Measurements from ENCODE around the gene CFAP251. TPM values are rescaled to one million over a fixed set of nuclear protein-coding genes. Genes with fewer than 3 reads are reported as not detected.
"Not testable (repeated sequence)": the region's sequence is repeated elsewhere in the genome, so short reads cannot be mapped to it uniquely, and the experiment has no call there.

The CFAP251 gene, protein sequence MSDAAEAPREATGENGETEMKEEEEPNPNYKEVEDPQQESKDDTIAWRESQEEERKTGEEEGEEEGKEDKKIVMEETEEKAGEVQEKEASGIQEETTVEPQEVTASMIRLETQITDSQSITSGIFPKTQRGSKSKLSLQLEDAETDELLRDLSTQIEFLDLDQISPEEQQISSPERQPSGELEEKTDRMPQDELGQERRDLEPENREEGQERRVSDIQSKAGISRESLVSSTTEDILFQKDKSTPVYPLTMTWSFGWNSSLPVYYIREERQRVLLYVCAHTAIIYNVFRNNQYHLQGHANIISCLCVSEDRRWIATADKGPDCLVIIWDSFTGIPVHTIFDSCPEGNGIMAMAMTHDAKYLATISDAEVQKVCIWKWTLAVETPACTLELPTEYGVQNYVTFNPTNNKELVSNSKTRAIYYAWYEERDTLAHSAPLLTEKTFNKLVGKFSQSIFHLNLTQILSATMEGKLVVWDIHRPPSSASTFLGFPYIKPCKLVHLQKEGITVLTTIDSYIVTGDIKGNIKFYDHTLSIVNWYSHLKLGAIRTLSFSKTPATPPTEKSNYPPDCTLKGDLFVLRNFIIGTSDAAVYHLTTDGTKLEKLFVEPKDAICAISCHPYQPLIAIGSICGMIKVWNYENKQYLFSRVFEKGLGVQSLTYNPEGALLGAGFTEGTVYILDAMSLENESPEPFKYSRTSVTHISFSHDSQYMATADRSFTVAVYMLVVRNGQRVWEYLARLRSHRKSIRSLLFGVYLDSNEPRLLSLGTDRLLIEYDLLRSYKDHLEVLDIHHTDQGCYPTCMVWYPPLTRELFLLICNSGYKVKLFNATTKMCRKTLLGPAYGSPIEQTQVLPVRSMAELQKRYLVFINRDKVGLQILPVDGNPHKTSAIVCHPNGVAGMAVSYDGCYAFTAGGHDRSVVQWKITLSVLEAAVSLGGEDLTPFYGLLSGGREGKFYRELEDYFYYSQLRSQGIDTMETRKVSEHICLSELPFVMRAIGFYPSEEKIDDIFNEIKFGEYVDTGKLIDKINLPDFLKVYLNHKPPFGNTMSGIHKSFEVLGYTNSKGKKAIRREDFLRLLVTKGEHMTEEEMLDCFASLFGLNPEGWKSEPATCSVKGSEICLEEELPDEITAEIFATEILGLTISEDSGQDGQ
- 1 to 10 TPM in 1 of 3 donors, under 1 TPM in 2; 0.46 to 1.2 (median 0.79) TPM for polyA plus RNA-seq

DNA sequence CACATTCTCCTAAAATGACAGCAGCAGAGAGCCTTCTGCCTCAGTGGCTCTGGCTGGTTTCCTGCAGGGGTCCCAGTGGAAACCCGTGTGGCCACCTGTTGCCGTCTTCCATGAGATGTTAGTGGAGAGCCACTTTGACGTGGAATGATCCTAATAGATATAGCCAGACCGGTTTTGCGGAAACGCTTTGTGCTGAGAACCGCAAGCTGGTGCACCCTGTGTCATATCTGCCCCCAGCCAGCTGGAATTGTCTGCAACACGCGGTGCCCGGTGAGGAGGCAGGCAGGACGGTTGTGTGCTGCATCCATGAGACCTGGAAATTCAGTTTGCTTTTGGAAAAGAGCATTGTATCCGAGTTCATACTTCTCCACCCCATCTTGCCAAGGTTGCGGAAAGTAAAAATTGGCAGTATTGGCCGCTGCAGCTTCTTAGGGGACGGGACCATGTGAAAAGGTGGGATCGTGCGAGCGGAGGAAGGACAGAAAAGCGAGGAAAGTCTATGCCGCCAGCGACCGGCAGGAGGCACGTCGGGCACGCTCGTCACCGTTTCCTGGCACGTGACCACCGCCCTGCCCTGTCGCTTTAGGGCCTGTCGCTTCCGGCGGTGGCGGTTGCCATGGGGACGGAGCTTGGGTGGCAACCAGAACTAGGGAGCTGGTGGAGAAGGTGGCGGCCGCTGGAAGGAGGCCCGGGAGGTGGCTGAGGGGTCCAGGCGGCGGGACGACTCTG is at the start of gene CFAP251:
TSS of gene CFAP251 (plus strand) at position 643 of the 729 bp plus-strand sequence. CDS start 2,714 bp downstream, outside the sequence.
- WGBS, 3 donors = 14 to 38% (median 28%) methylated on average over 33 to 41 of the region's 41 CpGs
- H3K27ac ChIP-seq (ENCODE audit: low read depth, low read length) = no peak within 1 kb of the TSS

- H3K27ac ChIP-seq (ENCODE audit: low read depth, low read length) = not testable (repeated sequence)
- WGBS, 3 donors = 94 to 96% (median 95%) methylated on average over 7 to 8 of the region's 8 CpGs
These were observed 49.2 kb upstream of the CFAP251 start for GRCh38 chr12:121869229-121869628.

- 57 to 83% (median 66%) methylated on average over 3 of the region's 3 CpGs for WGBS, 3 donors
- H3K27ac ChIP-seq (ENCODE audit: low read depth, low read length) = no peak overlapping the region
These were observed 46.9 kb upstream of the CFAP251 start for GRCh38 chr12:121871467-121871866.

DNA sequence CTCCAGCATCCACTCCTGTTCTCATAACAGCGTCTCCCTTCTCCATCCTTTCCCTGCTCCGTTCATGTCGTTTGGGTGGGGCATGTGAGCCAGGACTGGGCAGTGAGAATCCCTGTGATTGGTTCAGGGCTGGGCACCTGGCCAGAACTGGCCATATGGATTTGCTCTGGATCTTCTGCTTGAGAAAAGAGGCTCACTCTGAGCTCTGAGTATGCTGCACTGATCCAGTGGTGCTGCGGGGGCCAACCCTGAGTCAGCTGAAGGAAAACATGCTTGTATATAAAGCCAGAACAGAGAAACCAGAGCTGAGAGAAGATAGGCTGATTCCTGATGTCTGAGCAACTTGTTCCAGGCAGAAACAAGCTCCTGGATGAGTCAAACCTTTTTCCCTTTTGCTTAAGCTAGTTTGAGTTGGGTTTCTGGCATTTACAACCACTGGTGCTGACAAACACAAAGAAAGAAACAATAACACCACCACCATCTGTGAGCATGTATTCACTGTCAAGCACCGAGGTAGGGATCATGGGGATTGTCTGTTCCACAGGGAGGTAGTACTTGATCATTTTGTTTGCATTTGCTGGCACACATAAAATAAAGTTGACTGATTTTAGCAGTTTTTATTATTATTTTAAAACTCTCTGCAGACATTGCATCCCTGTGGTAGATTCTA is 45.7 kb upstream of the CFAP251 start:
- WGBS, 3 donors = 45 to 61% (median 49%) methylated on average over 5 of the region's 5 CpGs
- H3K27ac ChIP-seq (ENCODE audit: low read depth, low read length) = no peak overlapping the region

GRCh38 chr12:121873216-121873569 is 45.2 kb upstream of the CFAP251 start:
- no peak overlapping the region for H3K27ac ChIP-seq (ENCODE audit: low read depth, low read length)
- WGBS, 3 donors = 83 to 91% (median 88%) methylated on average over 6 of the region's 6 CpGs

DNA sequence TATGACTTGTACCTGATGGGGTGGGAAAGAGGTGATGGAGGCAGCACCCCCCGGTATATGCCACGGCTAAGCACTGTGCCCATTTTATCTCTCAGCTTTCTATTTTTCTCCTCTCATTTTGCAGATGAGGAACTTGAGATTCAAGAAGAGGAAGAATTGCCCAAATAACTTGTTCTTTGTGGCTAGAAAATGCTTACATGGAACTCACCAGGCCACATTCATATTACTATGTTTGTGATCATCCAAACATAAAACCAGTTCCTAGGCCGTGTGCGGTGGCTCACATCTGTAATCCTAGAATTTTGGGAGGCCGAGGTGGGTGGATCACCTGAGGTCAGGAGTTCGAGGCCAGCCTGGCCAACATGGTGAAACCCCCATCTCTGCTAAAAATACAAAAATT is 44.3 kb upstream of the CFAP251 start:
- 62 to 94% (median 66%) methylated on average over 6 of the region's 6 CpGs for WGBS, 3 donors
- H3K27ac ChIP-seq (ENCODE audit: low read depth, low read length) = no peak overlapping the region

DNA sequence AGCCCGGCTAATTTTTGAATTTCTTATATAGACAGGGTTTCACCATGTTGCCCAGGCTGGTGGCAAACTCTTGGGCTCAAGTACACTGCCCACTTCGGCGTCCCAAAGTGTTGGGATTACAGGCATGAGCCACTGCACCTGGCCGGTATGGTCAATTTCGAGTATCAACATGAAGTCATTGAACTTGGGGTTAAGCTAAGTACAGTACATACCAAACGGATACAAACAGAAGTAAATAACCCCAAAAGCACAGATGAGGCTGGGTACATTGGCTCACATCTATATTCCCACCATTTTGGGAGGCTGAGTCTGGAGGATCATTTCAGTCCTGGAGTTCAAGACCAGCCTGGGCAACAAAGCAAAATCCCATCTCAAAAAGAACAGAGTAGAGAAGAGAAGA is 42.8 kb upstream of the CFAP251 start:
- H3K27ac ChIP-seq (ENCODE audit: low read depth, low read length) = no peak overlapping the region
- WGBS, 3 donors = 87 to 91% (median 88%) methylated on average over 6 of the region's 6 CpGs

DNA sequence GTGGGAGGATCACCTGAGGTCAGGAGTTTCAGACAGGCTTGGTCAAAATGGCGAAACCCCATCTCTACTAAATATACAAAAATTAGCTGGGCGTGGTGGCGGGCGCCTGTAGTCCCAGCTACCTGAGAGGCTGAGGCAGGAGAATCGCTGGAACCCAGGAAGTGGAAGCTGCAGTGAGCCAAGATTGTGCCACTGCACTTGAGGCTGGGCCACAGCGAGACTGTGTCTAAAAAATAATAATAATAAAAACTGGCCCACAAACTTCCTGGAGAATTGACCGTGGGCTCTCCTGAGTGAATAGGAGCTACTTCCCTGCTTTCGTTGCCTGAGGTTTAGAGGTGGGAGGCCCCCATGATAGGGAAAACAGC is 42.3 kb upstream of the CFAP251 start:
- WGBS, 3 donors = 78 to 93% (median 83%) methylated on average over 8 of the region's 8 CpGs
- H3K27ac ChIP-seq (ENCODE audit: low read depth, low read length) = not testable (repeated sequence)

DNA sequence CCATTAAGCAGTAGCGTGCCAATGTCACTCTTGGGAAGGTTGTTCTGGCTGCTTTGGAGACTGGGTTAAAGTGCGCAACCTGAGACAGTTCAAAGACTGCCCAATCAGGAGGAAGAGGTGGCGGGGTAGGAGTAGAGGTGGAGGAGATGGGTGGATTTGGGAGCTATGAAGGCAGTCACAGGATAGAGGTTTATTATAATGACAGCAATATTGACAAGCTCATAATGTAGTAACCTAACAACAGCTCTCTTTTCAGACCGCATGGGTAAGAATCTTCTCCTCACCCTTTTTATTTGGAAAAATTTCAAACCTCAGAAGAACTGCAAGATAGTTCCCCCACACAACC is 35.1 kb upstream of the CFAP251 start:
- 62 to 71% (median 66%) methylated on average over 4 of the region's 4 CpGs for WGBS, 3 donors
- no peak overlapping the region for H3K27ac ChIP-seq (ENCODE audit: low read depth, low read length)

DNA sequence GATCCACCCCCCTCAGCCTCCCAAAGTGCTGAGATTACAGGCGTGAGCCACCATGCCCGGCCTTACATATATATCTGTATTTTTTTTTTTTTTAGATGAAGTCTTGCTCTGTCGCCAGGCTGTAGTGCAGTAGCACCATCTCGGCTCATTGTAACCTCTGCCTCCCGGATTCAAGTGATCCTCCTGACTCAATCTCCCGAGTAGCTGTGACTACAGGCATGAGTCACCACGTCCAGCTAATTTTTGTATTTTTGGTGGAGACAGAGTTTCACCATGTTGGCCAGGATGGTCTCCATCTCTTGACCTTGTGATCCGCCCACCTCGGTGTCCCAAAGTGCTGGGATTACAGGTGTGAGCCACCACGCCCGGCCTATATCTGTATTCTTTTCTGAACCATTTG is 33.3 kb upstream of the CFAP251 start:
- WGBS, 3 donors = 86 to 87% (median 86%) methylated on average over 11 of the region's 11 CpGs
- not testable (repeated sequence) for H3K27ac ChIP-seq (ENCODE audit: low read depth, low read length)

DNA sequence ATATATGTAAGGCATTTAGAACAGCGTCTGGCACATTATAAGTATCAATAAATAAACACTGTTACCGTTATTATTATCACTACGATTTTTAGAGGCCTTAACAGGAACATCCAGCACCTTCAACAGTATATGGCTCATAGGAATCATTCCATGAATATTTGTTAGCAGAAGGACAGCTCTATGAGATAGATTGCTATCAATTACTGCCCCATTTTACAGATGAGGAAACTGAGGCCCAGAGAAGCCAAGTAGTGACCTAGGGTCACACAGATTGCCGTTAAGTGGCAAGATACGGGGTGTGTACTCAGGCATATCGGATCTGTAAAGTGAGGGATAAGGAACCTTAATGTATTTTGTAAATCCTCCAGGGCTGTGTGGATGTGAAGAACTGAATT is 30.3 kb upstream of the CFAP251 start:
- 47 to 61% (median 52%) methylated on average over 6 of the region's 6 CpGs for WGBS, 3 donors

DNA sequence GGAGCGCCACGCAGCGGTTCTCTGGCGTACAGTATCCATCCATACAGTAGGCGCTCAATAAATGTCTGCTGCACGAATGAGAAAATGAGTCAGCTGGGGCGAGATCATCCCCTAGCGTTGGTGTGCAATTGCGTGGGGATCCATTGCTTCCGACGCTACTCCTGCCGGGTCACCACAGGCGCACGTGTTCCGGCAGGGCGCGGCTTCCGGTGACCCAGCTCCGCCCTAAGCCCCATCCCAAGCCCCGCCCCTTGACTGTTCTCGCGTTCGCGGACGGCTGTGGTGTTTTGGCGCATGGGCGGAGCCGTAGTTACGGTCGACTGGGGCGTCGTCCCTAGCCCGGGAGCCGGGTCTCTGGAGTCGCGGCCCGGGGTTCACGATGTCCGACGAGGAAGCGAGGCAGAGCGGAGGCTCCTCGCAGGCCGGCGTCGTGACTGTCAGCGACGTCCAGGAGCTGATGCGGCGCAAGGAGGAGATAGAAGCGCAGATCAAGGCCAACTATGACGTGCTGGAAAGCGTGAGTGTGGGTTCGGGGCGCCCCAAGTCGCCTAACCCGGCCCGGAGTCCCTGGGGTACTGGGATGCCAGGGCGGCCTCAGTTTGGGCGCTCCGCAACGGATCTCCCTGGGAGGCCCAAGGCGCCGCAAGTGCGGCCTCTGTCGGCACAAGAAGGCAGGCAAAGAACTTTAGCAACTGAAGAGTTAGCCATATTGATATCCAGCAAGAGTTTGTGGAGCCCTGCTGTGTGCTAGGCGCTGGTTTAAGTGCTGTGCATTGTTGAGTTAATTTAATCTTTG is 29.7 kb upstream of the CFAP251 start, which contains the start of gene PSMD9:
TSS of gene PSMD9 (plus strand) at position 313 of the 796 bp plus-strand sequence. CDS start at position 380, 67 bp downstream.
- WGBS, 3 donors = 0 to 1% (median 1%) methylated on average over 67 of the region's 67 CpGs

More for the DNA sequence above, 30.3 kb upstream of the CFAP251 start:
- H3K27ac ChIP-seq (ENCODE audit: low read depth, low read length) = peak overlapping the region; percentile 65

GRCh38 chr12:121889274-121889624 is 29.1 kb upstream of the CFAP251 start:
- 2 to 3% (median 3%) methylated on average over 7 of the region's 7 CpGs for WGBS, 3 donors
- no peak overlapping the region for H3K27ac ChIP-seq (ENCODE audit: low read depth, low read length)

More for the DNA sequence above, 29.7 kb upstream of the CFAP251 start, which contains the start of gene PSMD9:
- H3K27ac ChIP-seq (ENCODE audit: low read depth, low read length) = peak within 1 kb of the TSS; percentile 86

DNA sequence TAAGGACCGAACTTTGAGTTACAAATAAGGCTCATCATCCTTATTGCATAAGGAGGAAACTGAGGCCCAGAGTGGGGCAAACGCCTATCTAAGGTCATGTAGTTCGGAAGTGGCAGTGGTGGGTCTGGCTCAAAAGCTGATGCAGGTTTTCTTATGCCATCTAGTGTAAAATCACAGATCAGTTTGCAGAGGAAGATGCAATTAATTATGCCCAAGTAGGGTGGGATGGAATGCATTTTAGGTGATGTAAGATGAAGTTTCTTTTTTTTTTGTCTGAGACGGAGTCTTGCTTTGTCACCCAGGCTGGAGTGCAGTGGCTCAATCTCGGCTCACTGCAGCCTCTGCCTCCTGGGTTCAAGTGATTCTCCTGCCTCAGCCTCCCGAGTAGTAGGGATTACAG is 28.7 kb upstream of the CFAP251 start:
- 37 to 41% (median 39%) methylated on average over 6 of the region's 6 CpGs for WGBS, 3 donors
- H3K27ac ChIP-seq (ENCODE audit: low read depth, low read length) = not testable (repeated sequence)

DNA sequence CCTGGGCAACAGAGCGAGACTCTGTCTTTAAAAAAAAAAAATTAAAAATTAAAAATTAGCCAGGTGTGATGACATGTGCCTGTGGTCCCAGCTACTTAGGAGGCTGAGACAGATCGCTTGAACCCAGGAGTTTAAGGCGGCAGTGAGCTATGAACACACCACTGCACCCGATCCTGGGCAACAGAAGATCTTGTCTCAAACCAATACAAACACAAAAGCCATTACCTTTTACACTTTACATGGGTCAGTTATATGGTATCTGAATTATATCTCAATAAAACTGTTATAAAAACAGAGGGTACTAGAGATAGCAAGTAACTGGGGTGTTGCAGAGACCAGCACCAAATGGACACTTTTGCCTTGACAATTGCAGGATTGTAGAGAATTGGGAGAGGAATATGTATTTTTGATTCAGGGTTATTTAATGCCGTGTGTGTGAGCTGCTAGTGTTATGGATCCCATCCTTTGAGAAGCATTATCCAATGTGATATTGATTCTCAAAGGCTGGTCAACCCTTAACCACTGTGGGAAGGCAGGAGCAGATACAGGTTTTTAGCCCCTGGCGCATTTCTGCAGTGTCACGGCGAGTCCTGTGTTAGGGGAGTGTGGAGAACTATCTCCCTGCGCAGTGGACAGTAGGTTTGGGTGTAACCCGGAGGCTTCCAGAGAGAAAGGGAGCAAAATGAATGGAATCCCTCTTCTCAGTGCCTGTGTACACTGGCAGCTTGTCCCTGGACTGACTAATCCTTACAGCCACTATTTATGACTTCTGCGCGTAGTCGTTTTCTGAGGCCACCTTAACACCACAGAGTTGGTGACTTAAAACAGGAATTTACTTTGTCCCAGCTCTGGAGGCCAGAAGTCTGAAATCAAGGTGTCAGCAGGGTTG is 25.5 kb upstream of the CFAP251 start:
- H3K27ac ChIP-seq (ENCODE audit: low read depth, low read length) = no peak overlapping the region
- WGBS, 3 donors = 81 to 92% (median 85%) methylated on average over 13 of the region's 13 CpGs

- 25 to 72% (median 59%) methylated on average over 1 of the region's 1 CpG for WGBS, 3 donors
- H3K27ac ChIP-seq (ENCODE audit: low read depth, low read length) = no peak overlapping the region
These were observed 24.4 kb upstream of the CFAP251 start for GRCh38 chr12:121893961-121894460.

All from adipose tissue (tissue), 3 donors.